GM12892 (cell line): Measurements from ENCODE around the gene PNRC2. TPM values are rescaled to one million over a fixed set of nuclear protein-coding genes. Genes with fewer than 3 reads are reported as not detected.

ENCODE experiments used
- DNase-seq: peaks from one replicate; pipeline ENCODE4 v3.0.0; 2011; ENCODE audit not compliant: insufficient read length
- FAIRE-seq: peaks from 2 replicates; lab custom pipeline; 2011; peaks lifted over from hg19 to GRCh38; lab: Jason Lieb, UNC
- POLR2A ChIP-seq: IDR thresholded peaks from 2 replicates; pipeline ENCODE4 v1.6.1; 2011; ENCODE audit warnings: low read depth, low read length, control low read depth
- POLR2AphosphoS5 ChIP-seq: IDR thresholded peaks from 2 replicates; pipeline ENCODE4 v1.6.1; 2011; ENCODE audit warnings: low read depth, low read length, control low read depth
- TAF1 ChIP-seq: IDR thresholded peaks from 2 replicates; pipeline ENCODE4 v1.6.1; 2011; ENCODE audit warnings: low read depth, mild to moderate bottlenecking, control low read depth, low read length, borderline replicate concordance
- polyA plus RNA-seq: library from polyadenylated mRNA; unstranded; fragments of >200 nt; gene quantifications from one replicate; pipeline ENCODE4 v1.2.1, GENCODE V29; 2012; ENCODE audit warnings: missing spikeins, inconsistent platforms; ENCODE audit not compliant: missing spikeins

Gene PNRC2, protein sequence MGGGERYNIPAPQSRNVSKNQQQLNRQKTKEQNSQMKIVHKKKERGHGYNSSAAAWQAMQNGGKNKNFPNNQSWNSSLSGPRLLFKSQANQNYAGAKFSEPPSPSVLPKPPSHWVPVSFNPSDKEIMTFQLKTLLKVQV
- polyA plus RNA-seq: 112 TPM

DNA sequence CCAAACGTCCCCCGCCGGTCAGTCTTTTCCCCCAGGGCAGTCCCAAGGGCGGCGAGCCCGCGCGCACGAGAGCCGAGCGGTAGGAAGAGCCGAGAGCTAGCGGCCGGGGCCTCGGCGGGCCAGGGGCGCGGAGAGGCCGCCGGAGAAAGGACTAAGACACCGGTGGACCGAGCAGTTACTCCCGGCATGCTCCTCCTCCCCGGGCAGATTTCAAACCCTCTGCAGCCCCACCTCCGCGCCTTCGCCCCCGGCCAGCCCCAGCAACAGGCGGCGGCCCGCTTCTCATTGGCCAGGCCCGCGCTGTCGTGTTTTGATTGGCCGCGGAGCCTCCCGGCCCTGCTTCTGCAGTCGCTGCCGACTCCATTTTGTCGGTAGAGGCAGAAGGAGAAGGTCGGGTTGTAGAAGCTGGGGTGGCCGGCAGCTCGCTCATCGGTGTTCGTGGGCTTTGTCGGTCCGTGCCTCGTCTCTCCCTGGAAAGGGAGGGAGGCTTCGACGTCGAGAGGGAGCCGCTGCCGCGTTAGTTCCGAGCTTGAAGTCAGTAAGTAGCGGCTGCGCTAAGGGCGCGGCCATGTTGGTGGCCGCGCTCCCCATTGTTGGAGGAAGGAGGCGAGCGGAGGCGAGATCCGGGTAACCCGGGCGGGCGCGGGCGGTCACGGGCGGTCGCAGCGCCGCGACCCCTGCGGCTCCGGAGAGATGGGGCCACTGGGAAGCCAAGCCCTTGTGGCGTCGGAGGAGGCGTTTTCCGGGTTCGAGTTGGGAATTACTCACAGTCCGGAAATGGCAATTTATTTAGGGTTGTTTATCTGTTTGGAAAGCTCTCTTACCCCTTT is at the start of gene PNRC2:
Gene PNRC2, plus strand, starts transcription at position 368 of the 830 bp plus-strand sequence. CDS start 1,630 bp downstream, outside the sequence.
- DNase-seq (peak; percentile 94), FAIRE-seq (no peak)
- TF ChIP-seq POLR2A: peak; percentile 95; the same call in 1 of the 2 replicates
- TF ChIP-seq POLR2AphosphoS5: peak; percentile 88; the same call in 1 of the 2 replicates
- peak; percentile 89 for TF ChIP-seq TAF1

DNA sequence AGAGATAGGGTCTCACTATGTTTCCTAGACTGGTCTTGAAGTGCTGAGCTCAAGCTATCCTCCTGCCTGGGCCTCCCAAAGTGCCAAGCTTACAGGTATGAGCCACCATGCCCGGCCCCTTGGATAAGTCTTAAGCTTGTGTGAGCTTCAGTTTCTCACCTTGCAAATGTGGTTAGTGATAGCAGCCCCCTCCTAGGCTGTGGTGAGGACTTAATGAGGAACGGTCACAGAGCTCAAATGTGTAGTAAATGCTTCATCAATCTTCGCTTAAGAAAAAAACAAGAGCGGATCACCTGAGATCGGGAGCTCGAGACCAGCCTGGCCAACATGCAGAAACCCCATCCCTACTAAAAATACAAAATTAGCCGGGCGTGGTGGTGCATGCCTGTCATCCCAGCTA is 49.5 kb upstream of the PNRC2 start:
- no peak for FAIRE-seq

DNA sequence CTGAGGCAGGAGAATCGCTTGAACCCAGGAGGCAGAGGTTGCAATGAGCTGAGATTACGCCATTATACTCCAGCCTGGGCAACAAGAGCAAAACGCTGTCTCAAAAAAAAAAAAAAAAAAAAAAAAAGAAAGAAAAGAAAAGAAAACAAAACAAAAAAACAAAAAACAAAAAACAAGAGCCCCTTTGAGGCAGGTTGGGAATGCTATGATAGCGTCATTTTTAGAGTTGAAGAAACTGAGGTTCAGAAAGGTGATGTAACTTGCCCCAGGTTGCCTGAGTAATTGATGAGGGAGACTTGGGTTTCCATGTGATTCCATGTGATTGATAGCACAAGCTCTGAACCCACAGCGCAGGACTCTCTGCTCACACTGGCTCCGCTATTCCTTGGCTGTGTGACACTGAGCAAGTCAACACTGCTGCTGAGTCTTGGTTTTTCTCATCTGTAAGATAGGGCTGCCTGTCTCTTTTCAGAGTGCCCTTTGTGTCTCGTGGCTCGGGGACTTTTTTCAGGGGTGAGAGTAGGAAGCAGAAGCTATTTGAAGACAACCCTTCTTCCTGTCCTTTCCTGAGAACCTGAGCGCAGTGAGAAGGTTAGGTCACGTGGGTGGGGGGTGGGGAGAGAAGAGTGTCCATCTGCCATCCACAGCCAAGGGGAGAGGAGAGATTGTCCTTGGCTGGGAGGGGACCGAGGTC is 48.9 kb upstream of the PNRC2 start:
- DNase-seq (no peak), FAIRE-seq (peak; percentile 88)
- TF ChIP-seq POLR2AphosphoS5: peak; percentile 87
- TF ChIP-seq TAF1: no peak
- TF ChIP-seq POLR2A: peak; percentile 90

More for the DNA sequence above, 49.5 kb upstream of the PNRC2 start:
- DNase-seq: no peak
- no peak for TF ChIP-seq POLR2A
- no peak for TF ChIP-seq TAF1
- no peak for TF ChIP-seq POLR2AphosphoS5

DNA sequence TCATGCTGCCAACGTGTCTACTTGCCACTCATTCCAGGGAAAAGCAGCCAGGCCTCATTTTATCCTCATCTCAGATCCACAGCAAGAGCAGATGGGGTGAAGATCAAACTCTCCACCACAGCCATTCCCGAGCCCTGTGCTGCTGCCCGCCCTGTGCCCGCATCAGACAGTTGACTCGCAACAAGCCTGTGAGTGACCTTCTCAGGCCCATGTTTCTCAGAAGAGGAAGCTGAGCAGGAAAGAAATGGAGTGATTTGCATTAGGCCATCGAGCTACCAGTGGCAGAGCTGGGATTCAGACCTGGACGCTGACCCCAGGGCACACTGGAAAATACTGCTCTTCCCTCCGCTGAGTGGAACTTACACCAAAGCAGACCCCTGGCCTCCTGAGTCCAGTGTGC is 47.7 kb upstream of the PNRC2 start:
- no peak for TF ChIP-seq POLR2AphosphoS5
- no peak for FAIRE-seq
- no peak for DNase-seq

GRCh38 chr1:23913212-23913880 is 46.3 kb upstream of the PNRC2 start, which contains the start of gene CNR2:
TSS of gene CNR2 (minus strand) at chr1:23913362. CDS start at chr1:23875617, 37,745 bp downstream.
- peak; percentile 60; the same call in 1 of the 2 replicates for TF ChIP-seq POLR2AphosphoS5
- TF ChIP-seq POLR2A: peak; percentile 75
- TF ChIP-seq TAF1: no peak
- FAIRE-seq (peak; percentile 36), DNase-seq (no peak)

- DNase-seq (no peak), FAIRE-seq (no peak)
- TF ChIP-seq POLR2A (no peak), POLR2AphosphoS5 (no peak), TAF1 (no peak)
Measured at GRCh38 chr1:23914921-23915320, 44.7 kb upstream of the PNRC2 start.

- TF ChIP-seq POLR2A (no peak), TAF1 (no peak)
- FAIRE-seq (no peak), DNase-seq (no peak)
Measured at GRCh38 chr1:23915466-23915865, 44.2 kb upstream of the PNRC2 start.

DNA sequence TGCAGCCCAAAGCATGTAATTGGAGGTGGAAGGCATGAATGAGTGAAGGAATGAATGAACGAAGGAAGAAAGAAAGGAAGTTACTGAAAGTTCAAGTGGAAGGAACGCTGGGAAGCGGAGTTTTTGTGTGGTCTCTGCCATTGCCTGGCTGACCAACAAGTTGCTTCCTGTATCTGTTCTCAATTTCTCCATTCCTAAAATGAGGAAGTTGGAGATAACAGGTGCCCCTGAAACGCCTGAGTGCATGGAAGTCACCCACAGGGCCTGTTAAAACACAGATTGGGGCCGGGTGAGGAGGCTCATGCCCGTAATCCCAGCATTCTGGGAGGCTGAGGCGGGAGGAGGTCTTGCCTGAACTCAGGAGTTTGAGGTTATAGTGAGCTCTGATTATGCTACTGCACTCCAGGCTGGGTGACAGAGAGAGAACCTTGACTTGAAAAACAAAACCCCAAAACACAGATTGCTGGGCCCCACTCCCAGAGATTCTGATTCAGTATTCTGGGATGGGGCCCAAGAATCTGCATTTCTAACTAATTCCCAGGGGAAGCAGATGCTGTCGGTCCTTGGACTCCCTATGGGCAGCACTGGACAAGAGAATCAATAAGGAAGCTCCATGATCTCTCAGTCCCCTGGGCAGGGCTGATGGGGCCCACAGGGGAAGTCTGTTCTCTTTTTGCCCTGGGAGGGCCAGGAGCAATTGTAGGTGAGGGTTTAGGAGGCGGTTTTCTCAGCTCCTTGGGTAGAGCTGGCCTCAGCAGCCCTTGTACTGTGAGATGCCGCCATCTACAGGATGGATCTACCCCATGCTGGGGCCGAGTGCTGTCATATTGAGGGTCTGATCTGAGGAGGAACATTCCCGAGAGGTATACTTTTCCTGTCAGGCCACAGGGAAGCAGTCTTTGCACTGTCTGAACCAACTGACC is 43.2 kb upstream of the PNRC2 start:
- DNase-seq: peak; percentile 66
- peak; percentile 95 for FAIRE-seq

GRCh38 chr1:23922321-23922943 is 37.2 kb upstream of the PNRC2 start:
- TF ChIP-seq POLR2A (no peak), POLR2AphosphoS5 (no peak), TAF1 (no peak)
- DNase-seq: no peak
- FAIRE-seq: no peak

More for the DNA sequence above, 43.2 kb upstream of the PNRC2 start:
- no peak for TF ChIP-seq POLR2AphosphoS5
- no peak for TF ChIP-seq TAF1
- TF ChIP-seq POLR2A: no peak
